H1 (cell line): ENCODE data around the gene SPOUT1. TPM values are rescaled to one million over a fixed set of nuclear protein-coding genes. Genes with fewer than 3 reads are reported as not detected.

Source experiments
- CTCF ChIA-PET: fragments of 300-600 bp; sonication (Branson Sonifier 250); formaldehyde crosslinking; loops from one replicate; lab custom pipeline; 2021; ENCODE audit not compliant: partially characterized antibody; lab: Charles Lee
- POLR2A ChIA-PET: fragments of 300-600 bp; sonication (Branson Sonifier 250); formaldehyde crosslinking; loops from one replicate; lab custom pipeline; 2021; ENCODE audit warnings: inconsistent platforms; ENCODE audit not compliant: partially characterized antibody; lab: Charles Lee
- DNase-seq, 2 experiments: peaks; one replicate each; pipeline versions ENCODE4 v3.0.0 to v3.0.0-alpha.2; 2010 to 2022; ENCODE audit warnings: low spot score in 2 of 2, low read depth in 1 of 2, mixed read lengths in 1 of 2
- FAIRE-seq: peaks from 2 replicates; lab custom pipeline; 2011; peaks lifted over from hg19 to GRCh38; lab: Jason Lieb, UNC
- H2AFZ ChIP-seq: 2 replicates; pipeline ENCODE4 v1.8.1; 2012; ENCODE audit warnings: low read length, inconsistent platforms
- H2AK5ac ChIP-seq: 2 replicates; pipeline ENCODE4 v1.6.1; 2013; ENCODE audit warnings: low read depth, low read length
- H2BK120ac ChIP-seq: replicated peaks from 2 replicates; pipeline ENCODE3; 2013; ENCODE audit warnings: low read depth, low read length, inconsistent platforms
- H2BK12ac ChIP-seq: 2 replicates; pipeline ENCODE4 v1.6.1; 2013; ENCODE audit warnings: low read depth, low read length
- H2BK15ac ChIP-seq: 2 replicates; pipeline ENCODE4 v1.6.1; 2013; ENCODE audit warnings: low read length
- H2BK20ac ChIP-seq: 2 replicates; pipeline ENCODE4 v1.6.1; 2013; ENCODE audit warnings: low read length
- H2BK5ac ChIP-seq: 2 replicates; pipeline ENCODE4 v1.6.1; 2013; ENCODE audit warnings: low read depth, low read length
- H3K14ac ChIP-seq: 2 replicates; pipeline ENCODE4 v1.6.1; 2013; ENCODE audit warnings: inconsistent platforms; ENCODE audit not compliant: insufficient read length
- H3K18ac ChIP-seq: 2 replicates; pipeline ENCODE4 v1.6.1; 2013; ENCODE audit warnings: low read length; ENCODE audit errors: extremely low read depth
- H3K23ac ChIP-seq: 2 replicates; pipeline ENCODE4 v1.6.1; 2013; ENCODE audit warnings: inconsistent platforms; ENCODE audit not compliant: insufficient read length
- H3K23me2 ChIP-seq: 2 replicates; pipeline ENCODE4 v1.6.1; 2013; ENCODE audit warnings: low read depth, low read length
- H3K27ac ChIP-seq: 2 replicates; pipeline ENCODE4 v1.6.1; 2011; ENCODE audit warnings: low read depth, low read length, inconsistent platforms
- H3K27me3 ChIP-seq, 4 experiments: replicated peaks in 1 of 4; 1 replicate in 1 of 4; 2 replicates in 3 of 4; pipeline versions ENCODE4 v1.6.1 to v1.8.1; 2011 to 2013; ENCODE audit warnings: low read length in 3 of 4, mild to moderate bottlenecking in 3 of 4, inconsistent platforms in 2 of 4, mixed read lengths in 2 of 4, moderate library complexity in 1 of 4; ENCODE audit not compliant: control insufficient read depth in 3 of 4, insufficient read depth in 3 of 4; ENCODE audit errors: extremely low read depth in 1 of 4
- H3K36me3 ChIP-seq, 4 experiments: 2 replicates each; pipeline versions ENCODE4 v1.6.1 to v1.8.1; 2011 to 2013; ENCODE audit warnings: mild to moderate bottlenecking in 4 of 4, low read length in 3 of 4, moderate library complexity in 2 of 4, control low read depth in 1 of 4, inconsistent platforms in 1 of 4; ENCODE audit not compliant: insufficient read depth in 4 of 4, control insufficient read depth in 2 of 4
- H3K4ac ChIP-seq: replicated peaks from 2 replicates; pipeline ENCODE3; 2013; ENCODE audit warnings: low read length, low read depth, mixed read lengths, inconsistent platforms; ENCODE audit not compliant: insufficient read length
- H3K4me1 ChIP-seq, 4 experiments: replicated peaks in 1 of 4; 1 replicate in 1 of 4; 2 replicates in 3 of 4; pipeline versions ENCODE4 v1.6.1 to v1.8.1; 2011 to 2013; ENCODE audit warnings: low read length in 3 of 4, inconsistent platforms in 2 of 4, mixed read lengths in 1 of 4; ENCODE audit not compliant: insufficient read depth in 4 of 4, control insufficient read depth in 3 of 4
- H3K4me2 ChIP-seq, 2 experiments: 2 replicates each; pipeline versions ENCODE4 v1.6.1 to v1.8.1; 2011 to 2013; ENCODE audit warnings: low read depth in 2 of 2, low read length in 2 of 2, control low read depth in 1 of 2, inconsistent platforms in 1 of 2, mild to moderate bottlenecking in 1 of 2; ENCODE audit not compliant: insufficient read depth in 1 of 2
- H3K4me3 ChIP-seq, 4 experiments: fragments of 200-600, 300-600 bp in 1 of 4; sonication (generic), shearing (Covaris generic), sonication (Bioruptor Twin) in 1 of 4; 2 replicates each; pipeline versions ENCODE4 v1.5.1 to v1.8.1; 2011 to 2016; ENCODE audit warnings: low read length in 4 of 4, low read depth in 3 of 4, control low read depth in 2 of 4, inconsistent platforms in 2 of 4, mild to moderate bottlenecking in 2 of 4, mixed read lengths in 1 of 4, moderate library complexity in 1 of 4; ENCODE audit not compliant: insufficient read depth in 2 of 4; ENCODE audit errors: extremely low read depth in 1 of 4
- H3K56ac ChIP-seq: replicated peaks from 2 replicates; pipeline ENCODE3; 2013; ENCODE audit warnings: low read depth, mild to moderate bottlenecking, mixed read lengths, low read length, inconsistent platforms; ENCODE audit not compliant: insufficient read length
- H3K79me1 ChIP-seq: 2 replicates; pipeline ENCODE4 v1.6.1; 2013; ENCODE audit warnings: low read depth, low read length, control low read depth
- H3K79me2 ChIP-seq, 2 experiments: 2 replicates each; pipeline versions ENCODE4 v1.6.1 to v1.8.1; 2012 to 2013; ENCODE audit warnings: low read length in 2 of 2, mild to moderate bottlenecking in 2 of 2, inconsistent platforms in 1 of 2; ENCODE audit not compliant: insufficient read depth in 2 of 2, control insufficient read depth in 1 of 2
- H3K9ac ChIP-seq, 4 experiments: replicated peaks in 1 of 4; 1 replicate in 1 of 4; 2 replicates in 3 of 4; pipeline versions ENCODE4 v1.6.1 to v1.8.1; 2011 to 2013; ENCODE audit warnings: low read depth in 3 of 4, low read length in 3 of 4, control low read depth in 2 of 4, mild to moderate bottlenecking in 2 of 4, moderate library complexity in 2 of 4, inconsistent platforms in 1 of 4; ENCODE audit errors: extremely low read depth in 1 of 4
- H3K9me3 ChIP-seq, 2 experiments: 2 replicates each; pipeline versions ENCODE4 v1.6.1 to v1.8.1; 2012 to 2013; ENCODE audit warnings: mild to moderate bottlenecking in 2 of 2, moderate library complexity in 2 of 2, control low read depth in 1 of 2, inconsistent platforms in 1 of 2, low read depth in 1 of 2, low read length in 1 of 2, mixed read lengths in 1 of 2; ENCODE audit not compliant: insufficient read depth in 2 of 2
- H4K20me1 ChIP-seq, 2 experiments: replicated peaks in 1 of 2; 2 replicates each; pipeline versions ENCODE3 to v1.8.1; 2011 to 2013; ENCODE audit warnings: inconsistent platforms in 2 of 2, low read length in 2 of 2, mild to moderate bottlenecking in 1 of 2; ENCODE audit not compliant: insufficient read depth in 2 of 2, control insufficient read depth in 1 of 2
- H4K5ac ChIP-seq: 2 replicates; pipeline ENCODE4 v1.6.1; 2013; ENCODE audit warnings: low read length, low read depth, mixed read lengths, inconsistent platforms; ENCODE audit not compliant: insufficient read length
- H4K8ac ChIP-seq: 2 replicates; pipeline ENCODE4 v1.8.0; 2013; ENCODE audit warnings: mild to moderate bottlenecking, moderate library complexity, low read length, inconsistent platforms; ENCODE audit not compliant: insufficient read depth; ENCODE audit errors: extremely low read depth
- H4K91ac ChIP-seq: replicated peaks from 2 replicates; pipeline ENCODE3; 2013; ENCODE audit warnings: low read length, mixed read lengths, inconsistent platforms; ENCODE audit not compliant: insufficient read length
- BCL11A ChIP-seq, 2 experiments: IDR thresholded peaks; one replicate each; pipeline ENCODE4 v1.6.1; 2011; ENCODE audit warnings: low read depth in 2 of 2, low read length in 2 of 2, mild to moderate bottlenecking in 2 of 2
- POLR2A ChIP-seq, 2 experiments: IDR thresholded peaks; 1 replicate in 1 of 2; 2 replicates in 1 of 2; pipeline ENCODE4 v1.6.1; 2011; ENCODE audit warnings: low read depth in 2 of 2, low read length in 2 of 2, mild to moderate bottlenecking in 2 of 2; ENCODE audit errors: control extremely low read depth in 1 of 2
- RAD21 ChIP-seq, 2 experiments: IDR thresholded peaks in 1 of 2; conservative IDR thresholded peaks in 1 of 2; 2 replicates each; pipeline ENCODE4 v1.6.1; 2011; ENCODE audit warnings: low read depth in 2 of 2, low read length in 2 of 2, improper control_type of control experiment in 1 of 2, inconsistent platforms in 1 of 2, mild to moderate bottlenecking in 1 of 2, moderate library complexity in 1 of 2
- SIRT6 ChIP-seq: IDR thresholded peaks from one replicate; pipeline ENCODE4 v1.7.1; 2012; ENCODE audit warnings: low read length, inconsistent platforms
- TBP ChIP-seq: IDR thresholded peaks from 2 replicates; pipeline ENCODE4 v1.6.1; 2011; ENCODE audit warnings: low read depth, low read length, improper control_type of control experiment
- WGBS, 2 experiments: shearing (Covaris generic) in 1 of 2; methylation state at CpG; one replicate each; pipeline versions ENCODE4 v1.1.6 to v1.1.7; 2013 to 2015; ENCODE audit warnings: low lambda C conversion rate in 2 of 2, mixed read lengths in 2 of 2, inconsistent platforms in 1 of 2, low coverage in 1 of 2, missing lambda C conversion rate in 1 of 2; ENCODE audit not compliant: insufficient replicate concordance in 2 of 2, insufficient coverage in 1 of 2, insufficient read length in 1 of 2; ENCODE audit errors: extremely low coverage in 1 of 2, missing lambda C conversion rate in 1 of 2; 5-methylcytosine and 5-hydroxymethylcytosine counted together
- polyA plus RNA-seq, 7 experiments: library from polyadenylated mRNA; depleted of rRNA in 3 of 7; stranded (reverse) in 5 of 7; unstranded in 2 of 7; fragments of >200 nt in 5 of 7; fragments of 200-250 nt in 2 of 7; gene quantifications; 1 replicate in 5 of 7; 2 replicates in 1 of 7; 4 replicates in 1 of 7; pipeline versions ENCODE4 v1.2.1 to v1.2.3, GENCODE V29; 2011 to 2013; ENCODE audit warnings: missing spikeins in 2 of 7, mixed read lengths in 2 of 7
- total RNA-seq: library from RNA; stranded (reverse); fragmentation: NEBNext Ultra II Directional; extraction: Animal tissue kit (Norgen Biotek cat#: 25700); gene quantifications from 2 replicates; pipeline ENCODE4 v1.2.1, GENCODE V29; 2021
- TF ChIP-seq, protein P1 (sequence below): IDR thresholded peaks from 2 replicates; pipeline ENCODE4 v1.6.1; 2012; ENCODE audit warnings: low read length, inconsistent platforms

SPOUT1 gene
- total and polyA plus RNA-seq, 2 of the 8 experiments (the other 6 are each of a cell fraction or from before 2014, with no cell fraction given) = 69.2 to 77.8 TPM

DNA sequence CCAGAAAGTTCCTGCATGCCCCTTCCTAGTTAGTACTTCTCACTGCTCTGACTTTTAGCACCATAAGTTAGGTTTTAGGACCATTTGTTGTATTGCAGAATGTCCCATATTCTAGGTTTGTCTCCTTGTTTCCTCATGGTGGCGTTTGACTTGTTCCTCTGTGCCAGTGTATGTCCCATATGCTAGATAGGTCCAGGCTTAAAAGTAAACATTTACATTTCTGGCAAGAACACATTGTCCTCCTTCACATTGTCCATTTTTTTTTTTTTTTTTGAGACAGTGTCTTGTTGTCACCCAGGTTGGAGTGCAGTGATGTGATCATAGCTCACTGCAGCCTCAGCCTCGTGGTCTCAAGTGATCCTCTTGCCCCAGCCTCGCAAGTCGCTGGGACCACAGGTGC is 27.1 kb downstream of the SPOUT1 start:
- no peak overlapping the region for H2AK5ac ChIP-seq
- CTCF ChIA-PET = interaction anchor here (0.6 to 1.3 kb wide), 5 partner anchors 16 to 126 kb away, joined by 3 to 4 read pairs (median 3); partner anchors contain the start of gene ENDOG
- H3K79me2 ChIP-seq = no peaks in the 10 kb centered on the region
- no peak overlapping the region for H4K91ac ChIP-seq
- H3K56ac ChIP-seq = no peak overlapping the region
- H3K4me3 ChIP-seq = no peak overlapping the region
- H3K36me3 ChIP-seq = peaks cover 4 to 21% (median 15%) of the 10 kb centered on the region in 4 experiments; a peak in 7 of 8 replicates
- POLR2A ChIA-PET = interaction anchor here (0.7 kb wide), 1 partner anchor 24 kb away, joined by 3 read pairs; no protein-coding TSS in a partner anchor
- H3K79me1 ChIP-seq = no peaks in the 10 kb centered on the region
- H2BK12ac ChIP-seq = no peak overlapping the region
- no peak overlapping the region for H4K5ac ChIP-seq
- H4K20me1 ChIP-seq = peaks cover 0 to 3% of the 10 kb centered on the region in 2 experiments
- no peak overlapping the region for H3K18ac ChIP-seq
- H2BK5ac ChIP-seq = no peak overlapping the region
- no peak for FAIRE-seq
- H3K4ac ChIP-seq = no peak overlapping the region
- WGBS, 2 experiments = 94% methylated on average over 4 of the region's 4 CpGs; no CpG with 5 or more reads in 1 of the 2 experiments
- no peak overlapping the region for H2BK20ac ChIP-seq
- no peaks in the 10 kb centered on the region for H3K27me3 ChIP-seq
- no peak overlapping the region for H3K23ac ChIP-seq
- H3K27ac ChIP-seq = no peak overlapping the region
- TF ChIP-seq POLR2A (IDR thresholded peaks at IDR 0.05; ENCODE audit: control extremely low read depth in 1 of 2, low read depth in 2 of 2, low read length in 2 of 2) (no peak), TBP (no peak), RAD21 (IDR thresholded peaks at IDR 0.05 in 1 of 2, conservative IDR thresholded peaks at IDR 0.05 in 1 of 2; ENCODE audit: low read depth in 2 of 2, low read length in 2 of 2) (no peak), BCL11A (IDR thresholded peaks at IDR 0.05; ENCODE audit: low read depth in 2 of 2, low read length in 2 of 2) (no peak), SIRT6 (no peak)
- TF ChIP-seq, protein P1, sequence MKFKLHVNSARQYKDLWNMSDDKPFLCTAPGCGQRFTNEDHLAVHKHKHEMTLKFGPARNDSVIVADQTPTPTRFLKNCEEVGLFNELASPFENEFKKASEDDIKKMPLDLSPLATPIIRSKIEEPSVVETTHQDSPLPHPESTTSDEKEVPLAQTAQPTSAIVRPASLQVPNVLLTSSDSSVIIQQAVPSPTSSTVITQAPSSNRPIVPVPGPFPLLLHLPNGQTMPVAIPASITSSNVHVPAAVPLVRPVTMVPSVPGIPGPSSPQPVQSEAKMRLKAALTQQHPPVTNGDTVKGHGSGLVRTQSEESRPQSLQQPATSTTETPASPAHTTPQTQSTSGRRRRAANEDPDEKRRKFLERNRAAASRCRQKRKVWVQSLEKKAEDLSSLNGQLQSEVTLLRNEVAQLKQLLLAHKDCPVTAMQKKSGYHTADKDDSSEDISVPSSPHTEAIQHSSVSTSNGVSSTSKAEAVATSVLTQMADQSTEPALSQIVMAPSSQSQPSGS = no peak
- TF ChIP-seq, all 59 proteins: peak for 0
- H2AFZ ChIP-seq = no peak overlapping the region
- H3K9ac ChIP-seq = no peak overlapping the region
- no peak overlapping the region for H4K8ac ChIP-seq
- no peak overlapping the region for H2BK15ac ChIP-seq
- DNase-seq = no peak
- H3K9me3 ChIP-seq = no peaks in the 10 kb centered on the region
- H3K23me2 ChIP-seq = no peaks in the 10 kb centered on the region
- no peak overlapping the region for H3K14ac ChIP-seq
- H2BK120ac ChIP-seq = no peak overlapping the region
- no peak overlapping the region for H3K4me2 ChIP-seq
- no peaks in the 10 kb centered on the region for H3K4me1 ChIP-seq
